ENCODE data around the gene MGAT2.

Gene MGAT2

DNA sequence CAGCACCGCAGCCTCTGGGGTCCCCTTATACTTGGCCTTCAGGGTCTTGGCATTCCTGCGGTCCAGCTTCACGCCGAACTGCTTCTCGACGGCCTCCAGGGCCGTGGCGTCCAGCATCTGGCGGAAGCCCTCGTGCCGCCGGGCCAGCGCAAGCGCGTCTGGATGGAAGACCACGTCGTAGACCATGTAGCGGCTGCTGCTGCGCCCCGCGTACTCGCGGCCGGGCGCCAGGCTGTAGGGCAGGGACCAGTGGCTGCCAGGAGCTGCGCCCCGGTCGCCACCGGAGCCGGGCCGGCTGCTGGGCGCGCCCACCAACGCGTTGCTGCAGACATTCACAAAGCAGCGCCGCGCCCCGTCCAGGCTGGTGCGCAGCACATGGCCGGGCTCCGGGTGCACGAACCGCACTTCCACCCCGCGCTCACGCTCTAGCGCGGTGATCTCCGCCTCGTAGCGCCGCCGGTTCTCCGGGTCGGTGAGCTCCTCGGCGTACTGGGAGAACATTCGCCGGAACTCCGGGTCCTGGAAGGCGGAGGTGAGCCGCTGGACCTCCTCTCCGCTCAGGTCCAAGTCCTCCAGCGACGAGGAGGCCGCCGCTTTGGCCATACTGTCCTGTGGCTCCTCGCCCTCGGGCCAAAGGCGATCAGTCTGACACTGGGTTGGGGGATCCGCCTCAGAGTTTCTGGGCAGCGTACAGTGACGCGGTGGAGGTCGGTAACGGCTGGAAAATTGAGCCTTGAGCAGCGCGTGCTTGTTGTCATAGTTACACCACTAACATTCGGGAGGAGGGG is 14.1 kb downstream of the MGAT2 start, which contains the start of gene DNAAF2:
DNAAF2 (minus strand) TSS at position 698 of the 788 bp plus-strand sequence; CDS start at position 603, 95 bp downstream.
- peak; percentile 2 for TF ChIP-seq REST (IDR thresholded peaks at IDR 0.05; ENCODE audit: insufficient replicate concordance, low read depth)
- TF ChIP-seq GABPA (IDR thresholded peaks at IDR 0.05; ENCODE audit: low read depth) = no peak
- Histone ChIP-seq H3K4me3 (replicated peaks; ENCODE audit: insufficient read depth, low read length) (peak within 1 kb of the TSS; percentile 87), H3K27me3 (ENCODE audit: insufficient read depth, poor library complexity, severe bottlenecking) (no peaks in the 10 kb centered on the region), H3K27ac (replicated peaks) (peak within 1 kb of the TSS; percentile 99)
- peak in 1 of 2 experiments; percentile 67 for DNase-seq (ENCODE audit: low read depth in 1 of 2, low spot score in 1 of 2)

DNA sequence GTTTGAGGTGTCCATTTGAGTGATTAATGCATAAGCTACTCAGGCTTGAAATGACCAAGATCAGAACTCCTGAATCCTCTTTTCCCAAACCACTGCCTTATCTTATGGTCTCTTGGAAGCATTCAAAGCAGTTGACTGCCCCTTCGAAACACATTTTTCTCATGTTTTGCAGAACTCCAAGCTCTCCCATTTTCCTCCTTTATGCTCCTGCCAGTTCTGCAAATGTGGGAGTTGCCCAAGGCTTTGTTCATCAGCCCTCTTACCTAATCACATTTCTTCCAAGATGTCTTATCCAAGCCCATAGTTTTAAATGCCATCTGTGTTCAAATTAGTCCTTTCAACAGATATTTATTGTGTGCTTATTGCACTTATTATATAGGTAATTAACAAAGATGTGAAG is 16.3 kb downstream of the MGAT2 start:
- Histone ChIP-seq H3K4me3 (replicated peaks; ENCODE audit: insufficient read depth, low read length) (no peak overlapping the region), H3K27me3 (ENCODE audit: insufficient read depth, poor library complexity, severe bottlenecking) (no peaks in the 10 kb centered on the region), H3K27ac (replicated peaks) (no peak overlapping the region)
- no peak for DNase-seq (ENCODE audit: low read depth in 1 of 2, low spot score in 1 of 2)
- TF ChIP-seq CTCF (IDR thresholded peaks at IDR 0.05; ENCODE audit: insufficient read depth, low read length) (no peak), GABPA (IDR thresholded peaks at IDR 0.05; ENCODE audit: low read depth) (no peak)

GRCh38 chr14:49637534-49638078 is 17.0 kb downstream of the MGAT2 start:
- no peak overlapping the region for H3K4me3 ChIP-seq (replicated peaks; ENCODE audit: insufficient read depth, low read length)
- no peak for TF ChIP-seq GABPA (IDR thresholded peaks at IDR 0.05; ENCODE audit: low read depth)
- TF ChIP-seq CTCF (IDR thresholded peaks at IDR 0.05; ENCODE audit: insufficient read depth, low read length) = no peak
- TF ChIP-seq POLR2AphosphoS5 (IDR thresholded peaks at IDR 0.05; ENCODE audit: low read depth) = no peak
- no peak for TF ChIP-seq SPI1 (IDR thresholded peaks at IDR 0.05; ENCODE audit: borderline replicate concordance, low read depth)
- no peak for TF ChIP-seq REST (IDR thresholded peaks at IDR 0.05; ENCODE audit: insufficient replicate concordance, low read depth)
- no peak overlapping the region for H3K27ac ChIP-seq (replicated peaks)
- H3K27me3 ChIP-seq (ENCODE audit: insufficient read depth, poor library complexity, severe bottlenecking) = no peaks in the 10 kb centered on the region
- no peak for DNase-seq (ENCODE audit: low read depth in 1 of 2, low spot score in 1 of 2)

DNA sequence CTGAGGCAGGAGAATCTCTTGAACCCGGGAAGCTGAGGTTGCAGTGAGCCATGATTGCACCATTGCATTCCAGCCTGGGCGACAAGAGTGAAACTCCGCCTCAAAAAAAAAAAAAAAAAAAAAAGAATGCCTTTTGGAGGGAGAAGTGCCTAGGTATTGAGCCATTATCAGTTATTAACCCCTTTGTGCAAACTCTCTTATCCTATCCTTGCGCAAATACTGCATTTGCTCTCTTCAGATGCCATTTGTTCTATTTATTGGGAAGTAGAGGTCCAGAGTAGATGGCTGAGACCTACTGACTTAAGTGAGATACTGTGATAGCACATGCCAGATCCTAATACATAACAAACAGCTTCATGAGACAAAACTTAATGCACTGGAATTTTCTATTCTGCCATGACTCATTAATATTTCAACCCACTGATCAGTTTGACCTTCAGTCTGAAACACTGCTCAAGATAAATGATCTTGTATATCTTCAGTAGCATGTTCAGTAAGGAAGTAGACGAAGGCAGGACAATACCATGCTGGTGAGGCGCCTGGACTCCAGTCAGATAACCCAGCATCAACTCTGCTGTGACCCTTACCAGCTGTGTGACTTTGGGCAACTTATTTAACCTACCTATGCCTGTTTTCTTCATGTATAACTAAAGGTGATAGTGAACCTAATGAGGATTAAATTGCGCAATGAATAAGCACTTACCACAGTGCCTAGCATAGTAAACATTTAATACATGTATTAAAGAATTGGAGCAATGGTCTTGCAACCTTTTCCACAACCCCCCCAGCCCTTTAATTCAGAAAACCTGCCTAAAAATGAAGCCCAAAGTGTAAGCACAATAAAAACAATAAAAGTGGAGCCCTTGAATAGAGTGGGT is 20.2 kb downstream of the MGAT2 start:
- Histone ChIP-seq H3K27ac (replicated peaks) (no peak overlapping the region), H3K4me3 (replicated peaks; ENCODE audit: insufficient read depth, low read length) (no peak overlapping the region), H3K27me3 (ENCODE audit: insufficient read depth, poor library complexity, severe bottlenecking) (no peaks in the 10 kb centered on the region)
- no peak for DNase-seq (ENCODE audit: low read depth in 1 of 2, low spot score in 1 of 2)
- 0 out of 2 replicates have a peak, but pooled peaks have one; percentile 13 for TF ChIP-seq POLR2AphosphoS5 (IDR thresholded peaks at IDR 0.05; ENCODE audit: low read depth)
- TF ChIP-seq CTCF (IDR thresholded peaks at IDR 0.05; ENCODE audit: insufficient read depth, low read length) = no peak
- no peak for TF ChIP-seq REST (IDR thresholded peaks at IDR 0.05; ENCODE audit: insufficient replicate concordance, low read depth)
